Effector memory CD4-positive, alpha-beta T cell (primary cell): Measurements from ENCODE around the gene BSPRY.
A peak's percentile ranks its signal among the peaks of the same experiment; 100 is the strongest.
"Not testable (repeated sequence)": the region's sequence is repeated elsewhere in the genome, so short reads cannot be mapped to it uniquely, and the experiment has no call there.

Source experiments
- DNase-seq, 3 donors: peaks; one replicate each; pipeline ENCODE4 v3.0.0-alpha.2; 2020
- H3K27ac ChIP-seq: 2 replicates; pipeline ENCODE4 v1.7.0; 2013; ENCODE audit warnings: mild to moderate bottlenecking, low read length, moderate library complexity; ENCODE audit not compliant: insufficient read depth, poor library complexity, severe bottlenecking
- H3K27me3 ChIP-seq: replicated peaks from 2 replicates; pipeline ENCODE4 v1.7.0; 2013; ENCODE audit warnings: mild to moderate bottlenecking, low read length; ENCODE audit not compliant: insufficient read depth, control insufficient read depth, poor library complexity, severe bottlenecking
- H3K36me3 ChIP-seq: 2 replicates; pipeline ENCODE4 v1.7.0; 2013; ENCODE audit warnings: mild to moderate bottlenecking, low read length, moderate library complexity; ENCODE audit not compliant: control insufficient read depth, insufficient read depth
- H3K4me1 ChIP-seq: 2 replicates; pipeline ENCODE4 v1.7.0; 2013; ENCODE audit warnings: low read length, mild to moderate bottlenecking; ENCODE audit not compliant: control insufficient read depth, insufficient read depth, poor library complexity, severe bottlenecking
- H3K4me3 ChIP-seq: 2 replicates; pipeline ENCODE4 v1.7.0; 2013; ENCODE audit warnings: low read length, low read depth, mild to moderate bottlenecking; ENCODE audit not compliant: insufficient read depth, poor library complexity, severe bottlenecking
- H3K9me3 ChIP-seq: 2 replicates; pipeline ENCODE4 v1.7.0; 2013; ENCODE audit warnings: mild to moderate bottlenecking, low read length, moderate library complexity; ENCODE audit not compliant: control insufficient read depth

The BSPRY gene

GRCh38 chr9:113403646-113404045 lies 54.3 kb downstream of the BSPRY start:
- DNase-seq: no peak
- no peak overlapping the region for H3K4me3 ChIP-seq
- H3K9me3 ChIP-seq: no peaks in the 10 kb centered on the region
- no peaks in the 10 kb centered on the region for H3K27me3 ChIP-seq
- peaks cover 8% of the 10 kb centered on the region for H3K4me1 ChIP-seq
- peaks cover 9% of the 10 kb centered on the region for H3K36me3 ChIP-seq
- no peak overlapping the region for H3K27ac ChIP-seq

- DNase-seq, H3K9me3 ChIP-seq, H3K36me3 ChIP-seq, H3K4me1 ChIP-seq, H3K27me3 ChIP-seq, H3K27ac ChIP-seq, H3K4me3 ChIP-seq: not testable (repeated sequence)
Observed at GRCh38 chr9:113406353-113406752, 57.0 kb downstream of the BSPRY start.

- peak; percentile 19 to 41 (median 32) for DNase-seq
- not testable (repeated sequence) for H3K27me3 ChIP-seq, H3K9me3 ChIP-seq, H3K27ac ChIP-seq, H3K4me3 ChIP-seq, H3K4me1 ChIP-seq, H3K36me3 ChIP-seq
Observed at GRCh38 chr9:113406873-113407511, 57.7 kb downstream of the BSPRY start.

GRCh38 chr9:113409481-113409880 lies 60.1 kb downstream of the BSPRY start:
- Histone ChIP-seq H3K27ac (peak overlapping the region; percentile 91), H3K4me3 (peak overlapping the region; percentile 72), H3K36me3 (peaks cover 10% of the 10 kb centered on the region), H3K9me3 (no peaks in the 10 kb centered on the region), H3K27me3 (no peaks in the 10 kb centered on the region), H3K4me1 (peaks cover 7% of the 10 kb centered on the region)
- DNase-seq: no peak

GRCh38 chr9:113409883-113410206 lies 60.5 kb downstream of the BSPRY start:
- H3K36me3 ChIP-seq: peaks cover 10% of the 10 kb centered on the region
- peaks cover 7% of the 10 kb centered on the region for H3K4me1 ChIP-seq
- DNase-seq: no peak
- H3K9me3 ChIP-seq: no peaks in the 10 kb centered on the region
- peak overlapping the region; percentile 72 for H3K4me3 ChIP-seq
- peak overlapping the region; percentile 91 for H3K27ac ChIP-seq
- H3K27me3 ChIP-seq: no peaks in the 10 kb centered on the region

- Histone ChIP-seq H3K36me3 (peaks cover 10% of the 10 kb centered on the region), H3K4me3 (peak within 1 kb of the TSS; percentile 72), H3K27me3 (no peaks in the 10 kb centered on the region), H3K4me1 (peaks cover 7% of the 10 kb centered on the region), H3K9me3 (no peaks in the 10 kb centered on the region), H3K27ac (peak within 1 kb of the TSS; percentile 91)
- DNase-seq: peak; percentile 86 to 89 (median 89)
Observed at GRCh38 chr9:113410207-113410864, 61.0 kb downstream of the BSPRY start, which contains the start of the genes C9orf43 and POLE3. Gene C9orf43 (plus strand): TSS chr9:113410747. CDS start chr9:113413494, 2,747 bp downstream. Gene POLE3 (minus strand): TSS chr9:113410675. CDS start chr9:113410293, 382 bp downstream.

GRCh38 chr9:113416149-113416721 lies 66.9 kb downstream of the BSPRY start:
- no peaks in the 10 kb centered on the region for H3K36me3 ChIP-seq
- H3K27ac ChIP-seq: no peak overlapping the region
- H3K27me3 ChIP-seq: no peaks in the 10 kb centered on the region
- no peaks in the 10 kb centered on the region for H3K9me3 ChIP-seq
- no peak for DNase-seq
- H3K4me1 ChIP-seq: peaks cover 3% of the 10 kb centered on the region
- no peak overlapping the region for H3K4me3 ChIP-seq

GRCh38 chr9:113417370-113417769 lies 68.0 kb downstream of the BSPRY start:
- Histone ChIP-seq H3K36me3 (no peaks in the 10 kb centered on the region), H3K27me3 (no peaks in the 10 kb centered on the region), H3K4me3 (no peak overlapping the region), H3K4me1 (no peaks in the 10 kb centered on the region), H3K27ac (no peak overlapping the region), H3K9me3 (no peaks in the 10 kb centered on the region)
- no peak for DNase-seq
